HG02943 (cell line): ENCODE results near the gene PLCB1.

Source experiments
- ATAC-seq: cut with Tn5 transposase; IDR thresholded peaks from one replicate; pipeline ENCODE4 v1.9.1; 2021; ENCODE audit warnings: mild to moderate bottlenecking, low read depth, moderate library complexity; ENCODE audit not compliant: unreplicated experiment

Gene PLCB1

GRCh38 chr20:8723296-8723695, 591.2 kb downstream of the PLCB1 start:
- ATAC-seq: no peak

GRCh38 chr20:8724884-8725283, 592.8 kb downstream of the PLCB1 start:
- ATAC-seq: no peak

GRCh38 chr20:8726460-8726859, 594.4 kb downstream of the PLCB1 start:
- ATAC-seq: no peak

GRCh38 chr20:8735014-8735413, 602.9 kb downstream of the PLCB1 start:
- ATAC-seq: no peak

GRCh38 chr20:8735674-8736073, 603.6 kb downstream of the PLCB1 start:
- ATAC-seq: no peak

GRCh38 chr20:8740265-8740664, 608.2 kb downstream of the PLCB1 start:
- ATAC-seq: no peak

GRCh38 chr20:8744228-8744844, 612.3 kb downstream of the PLCB1 start:
- no peak for ATAC-seq

- ATAC-seq: no peak
Observed at GRCh38 chr20:8749101-8749500, 617.0 kb downstream of the PLCB1 start.

- no peak for ATAC-seq
Observed at GRCh38 chr20:8749986-8750385, 617.9 kb downstream of the PLCB1 start.

- no peak for ATAC-seq
Observed at GRCh38 chr20:8755340-8756118, 623.5 kb downstream of the PLCB1 start.

GRCh38 chr20:8756410-8756809, 624.3 kb downstream of the PLCB1 start:
- ATAC-seq: no peak

- ATAC-seq: no peak
Observed at GRCh38 chr20:8757146-8757545, 625.1 kb downstream of the PLCB1 start.

GRCh38 chr20:8764344-8764962, 632.4 kb downstream of the PLCB1 start:
- no peak for ATAC-seq

GRCh38 chr20:8766868-8767390, 634.9 kb downstream of the PLCB1 start:
- ATAC-seq: no peak

GRCh38 chr20:8774412-8774811, 642.3 kb downstream of the PLCB1 start:
- no peak for ATAC-seq

GRCh38 chr20:8777911-8778310, 645.8 kb downstream of the PLCB1 start:
- no peak for ATAC-seq

GRCh38 chr20:8778387-8778786, 646.3 kb downstream of the PLCB1 start:
- no peak for ATAC-seq

GRCh38 chr20:8780915-8781314, 648.8 kb downstream of the PLCB1 start:
- ATAC-seq: no peak

GRCh38 chr20:8782804-8783203, 650.7 kb downstream of the PLCB1 start:
- no peak for ATAC-seq

- ATAC-seq: no peak
Observed at GRCh38 chr20:8783734-8784133, 651.7 kb downstream of the PLCB1 start.

- no peak for ATAC-seq
Observed at GRCh38 chr20:8786383-8786782, 654.3 kb downstream of the PLCB1 start.

GRCh38 chr20:8787090-8787489, 655.0 kb downstream of the PLCB1 start:
- no peak for ATAC-seq
